Lower leg skin (tissue), 3 donors: ENCODE measurements around the gene PDE6A.

ENCODE experiments used
- POLR2A ChIP-seq, 2 donors: fragments of 450-650 bp; IDR thresholded peaks; one replicate each; pipeline ENCODE4 v1.6.1; 2016 to 2017; ENCODE audit warnings: antibody characterized with exemption in 2 of 2, mild to moderate bottlenecking in 1 of 2, moderate library complexity in 1 of 2
- TF ChIP-seq, protein P1 (sequence below), 3 donors: fragments of 450-650 bp; IDR thresholded peaks; one replicate each; pipeline ENCODE4 v1.5.1; 2016; ENCODE audit warnings: antibody characterized with exemption in 3 of 3, mild to moderate bottlenecking in 3 of 3, moderate library complexity in 2 of 3

DNA sequence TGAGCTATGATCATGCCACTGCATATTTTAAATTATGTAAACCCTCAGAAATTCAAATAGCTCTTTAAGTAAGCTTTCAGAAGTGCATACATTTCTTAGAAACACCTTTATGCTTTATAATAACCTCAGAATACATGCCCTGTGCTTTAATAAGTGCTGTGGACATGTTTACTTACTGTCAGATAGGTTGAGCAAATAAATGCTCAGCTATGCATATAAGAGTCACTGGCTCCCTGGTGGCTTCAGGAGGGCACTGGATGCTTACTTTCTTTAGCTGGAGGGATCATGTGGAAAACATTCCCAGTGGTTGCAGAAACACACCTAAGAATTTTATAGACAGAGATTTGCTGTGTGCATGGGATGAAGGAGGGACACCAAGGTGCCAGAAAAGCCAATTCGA is 74.4 kb downstream of the PDE6A start:
- TF ChIP-seq POLR2A (IDR thresholded peaks at IDR 0.05) = no peak
- TF ChIP-seq, protein P1, sequence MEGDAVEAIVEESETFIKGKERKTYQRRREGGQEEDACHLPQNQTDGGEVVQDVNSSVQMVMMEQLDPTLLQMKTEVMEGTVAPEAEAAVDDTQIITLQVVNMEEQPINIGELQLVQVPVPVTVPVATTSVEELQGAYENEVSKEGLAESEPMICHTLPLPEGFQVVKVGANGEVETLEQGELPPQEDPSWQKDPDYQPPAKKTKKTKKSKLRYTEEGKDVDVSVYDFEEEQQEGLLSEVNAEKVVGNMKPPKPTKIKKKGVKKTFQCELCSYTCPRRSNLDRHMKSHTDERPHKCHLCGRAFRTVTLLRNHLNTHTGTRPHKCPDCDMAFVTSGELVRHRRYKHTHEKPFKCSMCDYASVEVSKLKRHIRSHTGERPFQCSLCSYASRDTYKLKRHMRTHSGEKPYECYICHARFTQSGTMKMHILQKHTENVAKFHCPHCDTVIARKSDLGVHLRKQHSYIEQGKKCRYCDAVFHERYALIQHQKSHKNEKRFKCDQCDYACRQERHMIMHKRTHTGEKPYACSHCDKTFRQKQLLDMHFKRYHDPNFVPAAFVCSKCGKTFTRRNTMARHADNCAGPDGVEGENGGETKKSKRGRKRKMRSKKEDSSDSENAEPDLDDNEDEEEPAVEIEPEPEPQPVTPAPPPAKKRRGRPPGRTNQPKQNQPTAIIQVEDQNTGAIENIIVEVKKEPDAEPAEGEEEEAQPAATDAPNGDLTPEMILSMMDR (IDR thresholded peaks at IDR 0.05) = no peak
